ENCODE data around the gene PSMD11.

Gene PSMD11

GRCh38 chr17:32492264-32492589 lies 47.9 kb downstream of the PSMD11 start:
- DNase-seq: no peak

GRCh38 chr17:32492648-32493289 lies 48.5 kb downstream of the PSMD11 start:
- DNase-seq: no peak

GRCh38 chr17:32493571-32493970 lies 49.3 kb downstream of the PSMD11 start:
- DNase-seq: no peak

DNA sequence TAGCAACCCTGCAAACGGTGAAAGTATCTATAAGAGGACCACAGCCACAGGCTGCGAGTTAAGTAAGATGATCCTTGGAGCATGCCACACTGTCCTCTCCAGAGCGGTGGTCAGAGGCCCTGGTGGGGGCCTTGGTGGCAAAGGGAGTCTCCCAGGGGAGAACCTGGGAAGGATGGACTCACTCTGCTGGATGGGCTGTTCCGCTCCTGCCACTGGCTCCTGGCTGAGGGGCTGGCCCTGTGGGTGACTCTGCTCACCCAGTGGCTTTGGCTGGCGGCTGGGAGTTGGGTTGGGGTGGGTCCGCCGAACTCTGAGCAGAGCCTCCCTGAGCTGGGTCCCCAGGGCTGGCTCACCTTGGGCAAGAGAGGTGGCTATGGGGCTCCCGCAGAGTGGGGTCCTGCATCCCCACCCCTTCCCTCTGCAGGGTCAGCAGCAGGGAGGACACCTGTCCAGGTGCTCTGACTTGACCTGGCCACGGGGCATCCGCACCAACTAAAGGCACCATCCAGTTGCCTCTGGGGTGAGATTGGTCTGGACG lies 49.7 kb downstream of the PSMD11 start:
- no peak for DNase-seq

GRCh38 chr17:32494621-32495358 lies 50.5 kb downstream of the PSMD11 start:
- DNase-seq: no peak

DNA sequence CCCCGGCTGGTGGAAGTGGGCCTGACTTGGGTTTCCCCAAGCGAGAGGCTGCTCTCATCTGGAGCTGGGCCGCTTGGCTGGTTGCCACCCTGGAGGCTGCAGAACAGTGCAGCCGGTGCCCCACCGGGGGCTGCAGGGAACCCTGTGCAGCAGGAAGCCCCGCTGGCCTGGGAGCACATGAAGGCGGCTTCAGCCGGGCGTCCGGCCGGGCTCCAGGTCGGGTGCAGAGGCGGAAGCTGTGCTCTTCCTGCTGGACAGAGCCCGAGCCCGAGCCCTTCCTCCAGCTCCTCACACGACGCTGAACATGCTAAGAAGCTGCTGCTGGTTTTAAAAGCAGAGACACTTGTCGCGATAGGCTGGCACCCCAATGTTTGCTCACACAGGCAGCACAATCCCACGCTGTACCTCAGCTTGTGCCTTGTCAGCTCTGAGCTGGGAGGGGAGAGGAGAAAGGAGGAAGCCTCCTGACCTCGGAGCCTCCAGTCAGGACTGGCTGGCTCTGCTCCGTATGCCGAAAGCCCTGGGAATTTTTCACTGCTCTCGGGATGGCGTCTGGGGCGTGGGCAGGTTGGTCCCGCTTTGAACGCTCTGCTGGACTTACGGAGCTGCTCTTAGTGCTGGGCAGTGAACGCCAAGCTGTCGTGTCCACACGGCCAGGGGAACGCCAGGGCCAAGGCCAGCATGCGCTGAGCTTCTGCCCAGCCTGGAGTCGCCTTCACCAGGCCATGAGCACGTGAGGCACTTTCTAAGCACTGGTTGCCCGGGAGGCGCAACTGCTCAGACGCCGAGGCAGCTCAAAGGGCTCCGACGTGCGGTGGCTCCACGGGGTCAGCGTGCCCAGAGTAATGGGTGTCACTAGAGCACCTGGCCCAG lies 51.3 kb downstream of the PSMD11 start:
- no peak for DNase-seq

DNA sequence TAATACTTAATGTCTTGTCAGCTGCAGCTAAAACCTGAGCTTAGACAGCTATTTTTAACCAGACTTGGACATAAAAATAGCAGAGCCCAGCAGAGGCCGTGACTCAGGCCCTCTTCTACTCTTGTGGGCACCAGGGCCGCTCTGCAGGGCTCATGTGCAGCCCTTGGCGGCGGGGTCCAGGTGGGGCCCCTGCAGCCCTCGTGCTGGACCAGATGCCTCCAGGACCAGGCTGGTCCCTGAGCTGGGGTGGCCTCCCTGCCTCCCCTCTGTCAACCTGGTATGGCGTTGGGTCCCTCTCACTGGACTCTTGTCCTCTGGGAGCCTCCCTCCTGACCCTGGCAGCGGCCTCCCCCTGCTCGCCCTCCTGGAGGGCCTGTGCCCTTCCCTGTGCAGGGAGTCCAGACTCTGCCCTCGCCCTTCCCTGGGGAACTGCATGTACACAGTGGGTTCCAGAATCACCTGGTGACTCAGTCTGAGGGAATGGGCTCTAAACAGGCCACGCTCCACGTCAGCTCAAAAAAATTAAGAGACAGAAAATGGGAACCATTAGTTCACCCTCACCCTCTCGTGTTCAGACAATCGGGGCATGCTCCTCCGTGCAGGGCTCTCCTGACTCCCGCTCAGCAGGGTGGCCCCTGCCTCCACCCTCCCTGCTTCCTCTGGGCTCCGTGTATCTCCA lies 52.2 kb downstream of the PSMD11 start:
- DNase-seq: no peak

- DNase-seq: no peak
Measured at GRCh38 chr17:32497431-32498205, 53.3 kb downstream of the PSMD11 start.

- DNase-seq: no peak
Measured at GRCh38 chr17:32498391-32498790, 54.1 kb downstream of the PSMD11 start.

- no peak for DNase-seq
Measured at GRCh38 chr17:32502013-32502412, 57.7 kb downstream of the PSMD11 start.

DNA sequence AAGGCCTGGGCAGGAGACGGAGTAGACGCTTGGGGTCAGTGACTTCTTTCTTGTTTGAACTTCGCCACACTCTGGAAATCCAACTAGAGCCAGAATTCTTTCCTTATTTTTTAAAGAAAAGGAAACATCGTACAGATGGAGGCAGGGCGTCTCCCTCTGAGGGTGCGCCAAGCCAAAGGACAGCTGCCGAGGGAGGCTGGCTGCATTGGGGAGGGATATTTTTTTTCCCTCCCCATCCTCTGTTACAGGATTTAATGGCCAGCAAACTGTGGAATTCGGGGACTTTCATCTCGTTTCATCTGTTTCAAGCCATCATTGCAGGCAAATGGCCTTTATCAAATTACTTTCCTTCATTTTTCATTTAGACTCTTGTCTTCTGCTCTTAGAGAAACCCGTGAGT lies 58.4 kb downstream of the PSMD11 start:
- DNase-seq: no peak

DNA sequence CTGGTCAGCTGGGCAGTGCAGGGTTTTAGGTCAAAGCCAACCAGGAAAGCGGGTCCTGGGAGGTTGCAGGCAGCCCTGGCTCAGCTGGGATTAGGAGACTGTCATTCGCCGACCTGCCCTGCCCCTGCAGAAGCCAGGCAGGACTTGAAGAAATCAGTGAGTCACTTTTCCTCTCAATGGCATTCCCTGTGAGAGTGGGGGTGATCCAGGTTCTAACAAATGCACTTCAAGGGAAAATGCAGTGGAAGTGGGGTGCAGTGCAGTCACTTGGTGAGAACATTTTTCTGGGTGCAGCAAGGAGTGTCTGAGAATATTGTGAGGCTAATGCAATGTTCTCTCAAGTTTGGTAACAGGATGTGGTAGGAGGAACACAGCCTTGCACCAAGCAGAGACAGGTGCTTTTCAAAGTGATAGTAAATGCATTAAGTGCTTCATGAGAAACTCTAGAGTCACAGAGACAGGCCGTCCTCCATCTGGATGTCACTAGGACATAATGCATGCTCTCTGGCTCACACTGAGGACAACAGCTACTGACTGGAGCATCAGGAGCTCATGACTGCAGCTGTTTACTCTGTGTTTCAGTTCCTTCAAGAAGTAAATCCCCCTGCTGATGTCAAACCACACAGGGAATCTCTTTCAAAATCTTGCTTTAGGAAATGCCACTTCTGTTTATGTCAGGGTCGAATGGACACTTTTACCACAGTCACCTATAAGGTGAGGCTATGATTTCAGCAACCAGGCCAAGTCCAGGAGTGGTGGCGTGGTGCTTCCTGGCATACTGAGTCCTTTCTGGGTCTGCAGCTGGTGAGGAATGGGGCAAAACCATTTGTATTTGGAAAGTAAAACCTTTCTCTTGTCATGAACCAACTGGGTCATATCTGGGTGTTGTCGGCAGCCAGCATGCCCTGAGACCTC lies 59.2 kb downstream of the PSMD11 start:
- no peak for DNase-seq

DNA sequence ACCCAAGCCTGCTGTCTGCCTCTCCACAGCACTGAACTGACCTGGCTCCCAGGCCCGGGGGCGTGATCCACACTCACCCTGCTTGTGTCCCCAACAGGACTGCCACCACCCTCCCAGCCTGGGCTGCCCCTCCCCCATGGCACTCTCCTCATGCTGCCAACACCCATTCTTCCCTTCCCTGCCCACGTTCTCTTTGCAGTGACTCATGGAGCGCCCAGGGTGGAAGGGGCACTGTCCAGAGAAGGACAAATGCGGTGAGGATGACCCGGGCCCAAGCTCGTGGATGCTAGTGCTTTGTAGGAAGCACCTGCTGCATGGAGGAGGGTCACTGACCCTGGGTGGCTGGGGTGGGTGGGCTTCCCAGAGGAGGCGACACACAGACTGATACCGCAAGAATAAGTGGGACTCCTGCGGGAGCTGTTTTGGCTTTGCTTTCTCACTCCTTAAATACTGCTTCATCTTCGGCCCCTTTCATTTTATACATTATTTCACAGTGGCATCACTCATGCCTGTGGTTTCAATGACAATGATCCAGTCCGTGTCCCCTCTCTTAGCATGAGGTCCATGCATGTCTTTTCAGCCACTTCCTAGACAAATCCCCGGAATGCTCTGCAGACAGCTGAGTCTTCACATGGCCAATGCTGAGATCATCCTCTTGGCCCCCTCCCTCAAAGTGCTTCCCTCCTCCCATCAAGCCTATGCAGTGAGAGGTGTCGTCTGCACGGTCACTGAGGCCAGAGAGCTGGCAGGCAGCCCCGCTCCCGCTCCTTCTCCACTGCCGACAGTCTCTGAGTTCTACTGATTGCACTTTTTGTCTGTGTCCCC lies 60.1 kb downstream of the PSMD11 start:
- DNase-seq: no peak

DNA sequence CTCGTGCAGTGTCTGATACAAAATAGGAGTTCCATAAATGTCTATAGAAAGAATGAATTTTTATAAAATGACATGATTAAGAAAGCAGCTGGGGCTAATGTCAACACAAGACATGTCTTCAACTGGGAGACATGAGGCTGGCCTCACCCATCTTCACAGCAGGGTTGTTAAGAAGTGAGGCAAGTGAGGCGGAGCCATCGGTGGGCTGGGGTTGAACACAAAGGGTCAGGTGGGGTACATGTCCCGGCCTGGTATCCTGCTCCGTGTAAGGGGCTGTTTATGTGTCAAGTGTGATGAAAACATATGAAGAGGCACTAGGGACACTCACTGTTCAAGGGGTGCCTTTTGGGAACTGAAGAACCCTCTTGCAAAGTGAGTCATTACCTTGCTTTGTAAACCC lies 64.6 kb downstream of the PSMD11 start:
- DNase-seq: no peak

- no peak for DNase-seq
Measured at GRCh38 chr17:32510466-32510865, 66.2 kb downstream of the PSMD11 start.

GRCh38 chr17:32512328-32512727 lies 68.0 kb downstream of the PSMD11 start:
- DNase-seq: no peak

DNA sequence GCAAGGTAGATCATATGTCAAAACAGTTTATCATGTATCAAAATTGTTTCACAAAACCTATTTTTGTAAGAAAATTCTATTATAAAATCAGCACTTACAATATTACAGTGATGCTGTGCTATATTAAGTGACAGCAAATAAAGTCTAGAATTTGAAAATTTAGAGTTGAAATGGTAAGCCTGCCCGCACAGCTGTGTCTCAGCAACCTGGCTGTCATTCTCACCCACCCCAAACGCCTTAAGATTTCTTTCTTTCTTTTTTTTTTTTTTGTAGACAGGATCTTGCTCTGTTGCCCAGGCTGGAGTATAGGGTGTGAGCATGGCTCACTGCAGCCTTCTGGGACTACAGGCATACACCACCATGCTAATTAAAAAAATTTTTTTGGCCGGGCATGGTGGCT lies 69.3 kb downstream of the PSMD11 start:
- DNase-seq: no peak

GRCh38 chr17:32514606-32515005 lies 70.3 kb downstream of the PSMD11 start:
- DNase-seq: no peak

- DNase-seq: no peak
Measured at GRCh38 chr17:32515677-32516383, 71.5 kb downstream of the PSMD11 start.
